ENCODE data around the gene PDE4D.
"Not testable (repeated sequence)": the region's sequence is repeated elsewhere in the genome, so short reads cannot be mapped to it uniquely, and the experiment has no call there.

PDE4D gene

GRCh38 chr5:59608745-59609144, 284.8 kb downstream of the PDE4D start:
- no peak for DNase-seq (ENCODE audit: low read depth, low spot score)

GRCh38 chr5:59607138-59607765, 286.3 kb downstream of the PDE4D start:
- DNase-seq (ENCODE audit: low read depth, low spot score): no peak

- DNase-seq (ENCODE audit: low read depth, low spot score): no peak
These were observed 287.6 kb downstream of the PDE4D start for GRCh38 chr5:59605915-59606314.

- DNase-seq (ENCODE audit: low read depth, low spot score): no peak
These were observed 289.4 kb downstream of the PDE4D start for GRCh38 chr5:59604111-59604510.

GRCh38 chr5:59600998-59601397, 292.5 kb downstream of the PDE4D start:
- no peak for DNase-seq (ENCODE audit: low read depth, low spot score)

- no peak for DNase-seq (ENCODE audit: low read depth, low spot score)
These were observed 293.4 kb downstream of the PDE4D start for GRCh38 chr5:59600153-59600552.

- no peak for DNase-seq (ENCODE audit: low read depth, low spot score)
These were observed 293.8 kb downstream of the PDE4D start for GRCh38 chr5:59599729-59600128.

- no peak for DNase-seq (ENCODE audit: low read depth, low spot score)
These were observed 295.0 kb downstream of the PDE4D start for GRCh38 chr5:59598547-59598874.

- DNase-seq (ENCODE audit: low read depth, low spot score): no peak
These were observed 295.6 kb downstream of the PDE4D start for GRCh38 chr5:59597690-59598546.

- no peak for DNase-seq (ENCODE audit: low read depth, low spot score)
These were observed 296.8 kb downstream of the PDE4D start for GRCh38 chr5:59596586-59597350.

- DNase-seq (ENCODE audit: low read depth, low spot score): not testable (repeated sequence)
These were observed 299.4 kb downstream of the PDE4D start for GRCh38 chr5:59594118-59594517.

- no peak for DNase-seq (ENCODE audit: low read depth, low spot score)
These were observed 300.0 kb downstream of the PDE4D start for GRCh38 chr5:59593439-59594007.

- DNase-seq (ENCODE audit: low read depth, low spot score): no peak
These were observed 301.4 kb downstream of the PDE4D start for GRCh38 chr5:59592101-59592500.

GRCh38 chr5:59591162-59591561, 302.4 kb downstream of the PDE4D start:
- no peak for DNase-seq (ENCODE audit: low read depth, low spot score)

GRCh38 chr5:59588922-59589321, 304.6 kb downstream of the PDE4D start:
- DNase-seq (ENCODE audit: low read depth, low spot score): no peak

GRCh38 chr5:59587489-59588337, 305.8 kb downstream of the PDE4D start:
- no peak for DNase-seq (ENCODE audit: low read depth, low spot score)

- DNase-seq (ENCODE audit: low read depth, low spot score): no peak
These were observed 306.7 kb downstream of the PDE4D start for GRCh38 chr5:59586841-59587240.

- no peak for DNase-seq (ENCODE audit: low read depth, low spot score)
These were observed 308.4 kb downstream of the PDE4D start for GRCh38 chr5:59584858-59585846.

- no peak for DNase-seq (ENCODE audit: low read depth, low spot score)
These were observed 309.5 kb downstream of the PDE4D start for GRCh38 chr5:59583810-59584562.

All from activated naive CD8-positive, alpha-beta T cell treated with anti-CD3 and anti-CD28 coated beads, Interleukin-2, amount 50 U/mL, for 16 hours (primary cell).